K562 (cell line): ENCODE data around the gene GAPVD1. TPM values are rescaled to one million over a fixed set of nuclear protein-coding genes. Genes with fewer than 3 reads are reported as not detected.

ENCODE experiments used
- ADNP ChIP-seq: fragments of 200-800 bp; sonication (Bioruptor generic); IDR thresholded peaks from 2 replicates; pipeline ENCODE4 v1.6.1; 2016; ENCODE audit warnings: missing genetic modification characterization, missing compliant biosample characterization
- BCOR ChIP-seq: fragments of 450-650 bp; IDR thresholded peaks from 2 replicates; pipeline ENCODE4 v1.6.1; 2016
- BHLHE40 ChIP-seq: IDR thresholded peaks from 2 replicates; pipeline ENCODE4 v1.6.1; 2011; ENCODE audit warnings: low read length, improper control_type of control experiment
- CHD4 ChIP-seq: fragments of 200-600 bp; sonication (generic); IDR thresholded peaks from 3 replicates; pipeline ENCODE4 v1.6.1; 2012; ENCODE audit warnings: low read depth, mild to moderate bottlenecking, mixed read lengths, low read length, inconsistent platforms; ENCODE audit not compliant: insufficient read depth, insufficient replicate concordance, poor library complexity, severe bottlenecking
- CREB3 ChIP-seq: fragments of 450-650 bp; conservative IDR thresholded peaks from 2 replicates; pipeline ENCODE4 v1.6.1; 2016; ENCODE audit warnings: missing genetic modification characterization, low read depth, mild to moderate bottlenecking, missing compliant biosample characterization, moderate library complexity
- ETS1 ChIP-seq: conservative IDR thresholded peaks from 2 replicates; pipeline ENCODE4 v1.6.1; 2011; ENCODE audit warnings: low read depth, mild to moderate bottlenecking, low read length; ENCODE audit not compliant: control insufficient read depth
- FUS ChIP-seq: fragments of 200-400 bp; formaldehyde crosslinking; optimal IDR thresholded peaks from 2 replicates; pipeline ENCODE3; 2017; ENCODE audit warnings: low read depth, low read length
- HMGN3 ChIP-seq: IDR thresholded peaks from 2 replicates; pipeline ENCODE4 v1.6.1; 2011; ENCODE audit warnings: borderline replicate concordance, low read depth, mild to moderate bottlenecking, mixed read lengths, low read length; ENCODE audit not compliant: insufficient read length; ENCODE audit errors: extremely low read depth
- JUND ChIP-seq, 2 experiments: IDR thresholded peaks; 2 replicates in 1 of 2; 3 replicates in 1 of 2; pipeline ENCODE4 v1.6.1; 2011; ENCODE audit warnings: borderline replicate concordance in 2 of 2, low read depth in 2 of 2, low read length in 2 of 2, improper control_type of control experiment in 1 of 2, missing biosample characterization in 1 of 2, missing genetic modification characterization in 1 of 2, missing genetic modification reagents in 1 of 2
- KDM5B ChIP-seq: fragments of 200-600 bp; sonication (generic); IDR thresholded peaks from 2 replicates; pipeline ENCODE4 v1.6.1; 2012; ENCODE audit warnings: low read depth, mild to moderate bottlenecking, moderate library complexity, low read length, control low read depth, inconsistent platforms; ENCODE audit not compliant: insufficient replicate concordance
- MEF2D ChIP-seq: conservative IDR thresholded peaks from 2 replicates; pipeline ENCODE4 v1.6.1; 2016; ENCODE audit warnings: low read depth, missing genetic modification characterization, missing compliant biosample characterization
- TARDBP ChIP-seq: fragments of 450-650 bp; IDR thresholded peaks from 2 replicates; pipeline ENCODE4 v1.6.1; 2016
- TBP ChIP-seq: optimal IDR thresholded peaks from 2 replicates; pipeline ENCODE3; 2011; ENCODE audit warnings: low read depth, low read length, improper control_type of control experiment
- ZBTB7A ChIP-seq: IDR thresholded peaks from 2 replicates; pipeline ENCODE4 v1.6.1; 2011; ENCODE audit warnings: low read depth, mild to moderate bottlenecking, low read length, moderate library complexity, borderline replicate concordance; ENCODE audit not compliant: control insufficient read depth
- ZFX ChIP-seq: sonication (generic); formaldehyde crosslinking; IDR thresholded peaks from 2 replicates; pipeline ENCODE4 v1.8.0; 2022; ENCODE audit warnings: mild to moderate bottlenecking, missing genetic modification reagents, moderate library complexity
- ZNF324 ChIP-seq: fragments of 250-450 bp; sonication (Bioruptor Pico); IDR thresholded peaks from 2 replicates; pipeline ENCODE4 v1.4.0; 2020; ENCODE audit warnings: mild to moderate bottlenecking
- ZNF76 ChIP-seq: fragments of 250-450 bp; sonication (Bioruptor Pico); IDR thresholded peaks from 2 replicates; pipeline ENCODE4 v1.4.0; 2020; ENCODE audit warnings: mild to moderate bottlenecking, moderate library complexity, borderline replicate concordance
- polyA plus RNA-seq, 8 experiments: library from polyadenylated mRNA; depleted of rRNA in 4 of 8; stranded (reverse) in 5 of 8; unstranded in 3 of 8; fragments of >200 nt; fragmentation: Nextera tagmentation in 2 of 8; fragmentation: Illumina TruSeq in 1 of 8; extraction: Ambion mirVana in 2 of 8; extraction: Trizol in 1 of 8; gene quantifications; 2 replicates each; pipeline versions ENCODE4 v1.2.1 to v1.2.3, GENCODE V29; 2011 to 2014; ENCODE audit warnings: inconsistent platforms in 1 of 8, missing spikeins in 1 of 8
- total RNA-seq, 7 experiments: library from RNA; depleted of rRNA in 6 of 7; stranded (reverse); fragments of >200 nt in 6 of 7; fragmentation: Illumina TruSeq in 2 of 7; extraction: Trizol in 2 of 7; gene quantifications; 2 replicates each; pipeline versions ENCODE4 v1.2.1 to v1.2.3, GENCODE V29; 2011 to 2021; ENCODE audit warnings: low replicate concordance in 1 of 7
- TF ChIP-seq, protein P1 (sequence below): sonication (generic); formaldehyde crosslinking; IDR thresholded peaks from 2 replicates; pipeline ENCODE4 v1.8.0; 2022; ENCODE audit warnings: mild to moderate bottlenecking, missing genetic modification reagents
- TF ChIP-seq, protein P2 (sequence below), 2 experiments: fragments of 250-450 bp in 1 of 2; fragments of 450-650 bp in 1 of 2; sonication (Bioruptor Pico) in 1 of 2; IDR thresholded peaks; 2 replicates each; pipeline versions ENCODE4 v1.6.1 to v1.8.0; 2016 to 2021; ENCODE audit warnings: mild to moderate bottlenecking in 2 of 2, moderate library complexity in 2 of 2, missing compliant biosample characterization in 1 of 2, missing genetic modification characterization in 1 of 2
- TF ChIP-seq, protein P3 (sequence below): fragments of 250-450 bp; sonication (Bioruptor Pico); IDR thresholded peaks from 2 replicates; pipeline ENCODE4 v1.4.0; 2020

Gene GAPVD1
- total and polyA plus RNA-seq, 9 of the 15 experiments (the other 6 are each of a cell fraction or from before 2014, with no cell fraction given), result 9.5 to 66.1 (median 45.5) TPM

DNA sequence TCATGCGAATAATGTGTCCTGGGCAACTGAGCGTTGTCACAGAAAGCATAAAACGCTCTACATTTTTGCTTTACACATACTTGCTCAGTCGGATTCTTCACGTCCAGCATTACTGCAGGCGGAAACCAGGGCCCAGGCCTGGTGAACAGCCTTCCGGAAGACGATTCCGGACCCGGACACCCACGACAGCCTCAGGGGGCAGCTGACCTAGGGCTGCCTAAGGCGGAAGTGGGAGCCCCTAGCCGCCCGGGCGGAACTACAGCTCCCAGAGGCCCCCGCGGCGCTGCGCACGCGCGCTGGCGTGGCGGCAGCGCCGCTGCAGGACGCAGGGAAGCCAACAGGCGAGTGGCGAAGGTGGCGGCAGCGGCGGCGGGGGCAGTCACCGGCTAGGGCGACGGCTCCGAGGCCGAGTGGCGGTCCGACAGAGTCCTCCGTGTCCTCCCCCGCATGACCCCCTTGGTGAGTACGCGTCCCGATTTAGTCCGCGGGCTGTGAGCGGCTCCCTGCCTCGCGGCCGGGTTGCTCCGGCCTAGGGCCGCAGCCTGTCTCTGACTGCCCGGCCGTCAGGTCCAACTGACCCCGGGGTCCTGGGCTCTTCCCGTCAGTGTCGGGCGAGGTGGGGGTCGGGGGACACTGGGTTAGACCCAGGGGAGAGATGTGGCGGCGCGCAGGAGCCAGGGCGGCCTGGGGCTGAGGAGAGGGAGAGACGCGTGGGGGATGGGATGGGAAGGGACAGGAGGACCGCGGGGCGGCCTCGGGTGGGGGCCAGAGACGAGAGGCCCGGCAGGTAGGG lies at the start of gene GAPVD1 (continued):
- TF ChIP-seq TBP, result peak; percentile 74
- TF ChIP-seq, protein P1, sequence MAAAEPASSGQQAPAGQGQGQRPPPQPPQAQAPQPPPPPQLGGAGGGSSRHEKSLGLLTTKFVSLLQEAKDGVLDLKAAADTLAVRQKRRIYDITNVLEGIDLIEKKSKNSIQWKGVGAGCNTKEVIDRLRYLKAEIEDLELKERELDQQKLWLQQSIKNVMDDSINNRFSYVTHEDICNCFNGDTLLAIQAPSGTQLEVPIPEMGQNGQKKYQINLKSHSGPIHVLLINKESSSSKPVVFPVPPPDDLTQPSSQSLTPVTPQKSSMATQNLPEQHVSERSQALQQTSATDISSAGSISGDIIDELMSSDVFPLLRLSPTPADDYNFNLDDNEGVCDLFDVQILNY, result 0 out of 2 replicates have a peak, but pooled peaks have one; percentile 54
- TF ChIP-seq ZFX, result peak; percentile 91
- TF ChIP-seq, protein P2, sequence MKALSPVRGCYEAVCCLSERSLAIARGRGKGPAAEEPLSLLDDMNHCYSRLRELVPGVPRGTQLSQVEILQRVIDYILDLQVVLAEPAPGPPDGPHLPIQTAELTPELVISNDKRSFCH (CRISPR knock-in tag; IDR thresholded peaks at IDR 0.05), result no peak
- TF ChIP-seq, protein P2 (tag; IDR thresholded peaks at IDR 0.05), result no peak
- TF ChIP-seq ZNF324 (CRISPR knock-in tag), result 0 out of 2 replicates have a peak, but pooled peaks have one; percentile 22
- TF ChIP-seq ETS1, result peak; percentile 98
- no peak for TF ChIP-seq ADNP (tag)
- TF ChIP-seq JUND (IDR thresholded peaks at IDR 0.05; ENCODE audit: borderline replicate concordance, low read depth, low read length), result peak; percentile 52; the same call in 1 of the 2 replicates
- peak; percentile 35; the same call in 1 of the 3 replicates for TF ChIP-seq JUND (tag; IDR thresholded peaks at IDR 0.05; ENCODE audit: borderline replicate concordance, low read depth, low read length)
- TF ChIP-seq CREB3 (tag), result peak; percentile 69; the same call in 1 of the 2 replicates
- peak; percentile 60 for TF ChIP-seq HMGN3
- TF ChIP-seq CHD4, result no peak
- no peak for TF ChIP-seq FUS
- TF ChIP-seq TARDBP, result 0 out of 2 replicates have a peak, but pooled peaks have one; percentile 27
- peak; percentile 66 for TF ChIP-seq BCOR
- TF ChIP-seq ZBTB7A, result peak; percentile 67; the same call in 1 of the 2 replicates
- peak; percentile 46; the same call in 1 of the 2 replicates for TF ChIP-seq MEF2D (tag)
- TF ChIP-seq, protein P3, sequence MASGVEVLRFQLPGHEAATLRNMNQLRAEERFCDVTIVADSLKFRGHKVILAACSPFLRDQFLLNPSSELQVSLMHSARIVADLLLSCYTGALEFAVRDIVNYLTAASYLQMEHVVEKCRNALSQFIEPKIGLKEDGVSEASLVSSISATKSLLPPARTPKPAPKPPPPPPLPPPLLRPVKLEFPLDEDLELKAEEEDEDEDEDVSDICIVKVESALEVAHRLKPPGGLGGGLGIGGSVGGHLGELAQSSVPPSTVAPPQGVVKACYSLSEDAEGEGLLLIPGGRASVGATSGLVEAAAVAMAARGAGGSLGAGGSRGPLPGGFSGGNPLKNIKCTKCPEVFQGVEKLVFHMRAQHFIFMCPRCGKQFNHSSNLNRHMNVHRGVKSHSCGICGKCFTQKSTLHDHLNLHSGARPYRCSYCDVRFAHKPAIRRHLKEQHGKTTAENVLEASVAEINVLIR (CRISPR knock-in tag), result no peak
- TF ChIP-seq KDM5B, result peak; percentile 71
- 0 out of 2 replicates have a peak, but pooled peaks have one; percentile 61 for TF ChIP-seq ZNF76 (CRISPR knock-in tag)
- TF ChIP-seq BHLHE40, result peak; percentile 37; the same call in 1 of the 2 replicates
